GM18526 (cell line): Measurements from ENCODE around the gene KRT37.

Experiments
- POLR2A ChIP-seq: IDR thresholded peaks from 3 replicates; pipeline ENCODE4 v1.6.1; 2011; ENCODE audit not compliant: insufficient read length; ENCODE audit errors: extremely low read depth

Gene KRT37

DNA sequence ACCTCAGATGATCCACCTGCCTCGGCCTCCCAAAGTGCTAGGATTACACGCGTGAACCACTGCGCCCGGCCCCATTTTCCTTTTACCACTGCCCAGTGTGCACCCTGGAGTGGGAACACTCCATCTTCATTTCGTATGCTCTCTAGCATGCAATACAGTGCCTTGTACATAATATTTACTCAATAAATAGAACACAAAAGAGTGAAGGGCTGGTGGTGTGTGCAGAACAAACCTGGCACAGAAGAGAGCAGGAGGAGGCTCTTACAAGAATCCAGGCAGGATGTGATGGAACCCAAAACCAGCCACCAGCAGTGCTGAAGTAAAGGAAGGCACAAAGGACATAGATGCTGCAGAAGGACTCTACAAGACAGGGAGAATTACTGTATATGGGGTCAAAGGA, 7.3 kb downstream of the KRT37 start:
- no peak for TF ChIP-seq POLR2A

GRCh38 chr17:41416479-41416878, 7.9 kb downstream of the KRT37 start:
- no peak for TF ChIP-seq POLR2A

DNA sequence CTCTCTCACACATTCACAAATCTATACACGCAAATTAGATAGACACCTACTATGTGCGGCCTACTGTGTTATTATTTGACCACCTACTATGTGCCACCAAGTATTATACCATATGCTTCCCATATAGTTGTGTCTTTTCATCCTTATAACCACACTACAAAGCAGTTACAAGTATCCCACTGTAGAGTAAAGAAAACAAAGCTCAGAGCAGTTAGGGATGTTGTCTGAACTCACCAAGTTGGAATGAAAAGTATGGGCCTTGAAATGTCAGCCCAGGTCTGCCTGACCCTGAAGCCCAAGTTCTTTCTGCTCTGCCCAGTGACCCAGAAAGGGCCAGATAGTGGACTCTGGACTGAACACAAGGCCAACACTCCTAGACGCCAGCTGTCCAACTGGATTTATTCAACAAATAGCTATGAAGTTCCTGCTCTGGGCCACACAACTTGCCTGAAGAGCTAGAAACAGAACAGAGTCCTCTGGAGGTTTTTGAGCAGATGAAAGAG, 8.5 kb downstream of the KRT37 start:
- no peak for TF ChIP-seq POLR2A

DNA sequence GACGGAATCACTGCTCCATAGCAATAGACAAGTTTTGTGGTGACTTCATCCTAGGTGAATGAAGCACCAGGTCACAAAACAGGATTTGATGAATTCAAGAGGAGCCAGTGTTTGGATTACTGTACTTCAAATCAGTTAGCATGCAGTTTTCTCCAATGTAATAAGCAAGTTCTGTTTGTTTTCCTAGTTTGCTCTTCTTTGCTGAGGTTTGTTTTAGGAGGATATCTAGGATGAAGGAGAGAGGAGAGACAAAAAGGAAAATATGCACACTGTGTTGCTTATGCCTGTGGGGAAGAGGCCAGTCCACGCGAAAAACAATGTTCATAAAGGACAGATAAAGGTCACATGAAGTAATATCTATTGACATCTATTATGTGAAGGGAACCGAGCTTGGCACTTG, 9.0 kb downstream of the KRT37 start:
- TF ChIP-seq POLR2A: no peak

DNA sequence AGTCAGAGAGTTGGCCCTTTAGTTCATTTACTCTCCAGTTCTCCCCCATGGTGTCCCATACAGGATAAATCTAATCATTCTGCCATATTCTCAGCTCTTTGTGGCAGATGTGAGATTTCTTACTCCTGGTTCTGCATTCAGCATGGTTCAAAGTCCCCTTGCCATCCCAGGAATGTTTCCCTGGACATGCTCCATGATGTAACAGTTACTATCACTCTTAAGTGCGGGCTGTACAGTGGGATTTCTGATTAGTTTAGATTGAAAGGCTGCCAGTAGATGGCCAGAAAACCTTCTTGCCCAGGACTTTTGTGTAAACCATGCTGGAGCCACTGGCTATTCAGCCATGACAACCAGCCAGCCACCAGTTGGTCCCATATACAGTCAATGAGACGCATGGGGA, 10.4 kb downstream of the KRT37 start:
- TF ChIP-seq POLR2A: no peak

GRCh38 chr17:41413353-41413957, 10.9 kb downstream of the KRT37 start:
- TF ChIP-seq POLR2A: no peak

GRCh38 chr17:41411072-41411840, 13.1 kb downstream of the KRT37 start:
- TF ChIP-seq POLR2A: no peak

DNA sequence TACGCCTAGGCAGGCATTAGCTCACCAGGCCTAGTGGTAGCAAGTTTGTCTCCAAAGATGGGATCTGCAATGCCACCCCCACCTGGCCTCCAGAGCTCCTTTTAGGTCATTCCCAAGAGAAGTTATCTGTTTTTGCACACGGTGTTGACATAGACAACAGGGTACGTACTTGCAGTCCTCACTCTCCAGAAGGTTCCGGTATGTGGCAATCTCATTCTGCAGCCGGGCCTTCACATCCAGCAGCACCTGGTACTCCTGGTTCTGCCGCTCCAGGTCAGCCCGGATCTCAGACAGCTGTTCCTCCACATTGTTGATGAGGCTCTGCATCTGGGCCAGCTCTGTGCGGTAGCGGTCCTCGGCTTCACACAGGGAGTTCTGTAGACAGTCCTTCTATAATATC, 17.2 kb downstream of the KRT37 start:
- no peak for TF ChIP-seq POLR2A

GRCh38 chr17:41406205-41406604, 18.2 kb downstream of the KRT37 start:
- TF ChIP-seq POLR2A: no peak

GRCh38 chr17:41404024-41404671, 20.2 kb downstream of the KRT37 start:
- no peak for TF ChIP-seq POLR2A

DNA sequence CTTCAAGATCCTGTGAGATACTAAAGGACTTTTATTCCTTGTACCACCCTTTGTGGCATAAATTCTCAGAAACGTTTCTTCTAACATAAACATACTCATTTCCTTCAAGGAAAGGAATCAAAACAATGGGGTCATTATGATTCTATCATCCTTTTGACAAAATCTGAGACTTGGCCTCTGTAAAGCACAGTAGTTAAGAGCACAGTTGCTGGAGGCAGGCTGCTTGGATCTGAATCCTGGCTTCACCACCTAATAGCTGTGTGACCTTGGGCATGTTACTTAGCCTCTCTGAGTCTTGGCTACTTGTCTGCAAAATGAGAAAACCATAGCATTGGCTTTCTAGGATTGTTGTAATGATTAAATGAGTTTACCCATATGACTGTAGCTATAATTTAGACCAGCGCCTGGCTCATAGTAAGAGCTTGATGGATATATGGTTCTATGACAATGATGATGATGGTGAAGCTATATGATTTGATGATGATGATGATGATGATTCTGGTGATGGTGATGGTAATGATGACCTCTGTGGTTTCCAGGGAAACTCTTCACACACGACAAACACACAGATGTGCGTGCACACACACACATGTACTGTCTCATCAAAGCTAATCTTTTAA, 20.9 kb downstream of the KRT37 start:
- no peak for TF ChIP-seq POLR2A

DNA sequence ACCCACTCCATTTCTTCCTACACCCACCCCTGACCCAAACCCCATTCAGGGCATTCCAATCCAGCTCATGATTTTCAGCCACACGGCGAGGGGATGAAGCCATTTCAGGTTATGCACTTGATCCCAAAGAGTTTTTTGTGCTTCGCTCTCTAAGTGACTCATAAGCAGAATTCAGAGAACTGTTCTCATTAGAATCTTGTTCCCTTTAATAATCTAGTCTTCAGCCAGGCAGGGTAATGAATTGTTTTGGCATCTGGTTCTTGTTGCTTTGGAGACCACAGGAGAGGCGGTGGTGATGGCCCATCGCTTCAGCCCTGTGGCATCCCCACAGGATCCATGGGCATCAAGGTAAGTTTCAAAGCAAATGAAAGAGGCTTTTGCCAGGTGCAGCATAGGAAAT, 22.2 kb downstream of the KRT37 start:
- no peak for TF ChIP-seq POLR2A

DNA sequence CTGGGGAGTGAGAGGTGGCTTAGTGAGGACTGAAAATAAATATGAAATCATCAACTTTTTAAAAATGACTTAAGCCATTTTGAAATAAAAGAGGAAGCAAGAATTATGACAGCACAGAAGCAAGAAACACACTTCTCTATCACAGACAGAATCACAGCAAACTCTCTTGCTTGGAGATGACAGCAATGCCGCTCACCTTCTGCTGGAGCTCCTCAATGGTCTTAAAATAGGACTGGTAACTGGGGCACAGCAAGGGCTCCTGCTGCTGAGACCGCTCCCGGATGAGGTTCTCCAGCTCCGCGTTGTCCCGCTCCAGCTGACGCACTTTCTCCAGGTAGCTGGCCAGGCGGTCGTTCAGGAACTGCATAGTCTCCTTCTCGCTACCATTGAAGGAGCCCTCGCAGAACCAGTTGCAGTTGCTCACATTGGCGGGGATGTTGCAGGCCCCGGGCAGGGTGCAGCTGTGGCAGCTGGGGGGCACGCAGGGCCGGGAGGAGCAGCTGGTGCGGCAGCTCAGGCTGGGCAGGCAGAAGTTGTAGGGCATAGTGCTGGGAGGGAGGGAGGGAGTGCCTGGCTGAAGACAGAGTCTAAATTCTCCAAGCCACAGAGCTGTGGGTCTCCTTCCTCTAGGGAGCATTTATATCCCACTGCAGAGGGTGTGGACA, 27.3 kb downstream of the KRT37 start, which contains the start of gene KRT31:
Gene KRT31 (minus strand): TSS at position 613 of the 665 bp plus-strand sequence. CDS start 69 bp downstream, at position 544.
- TF ChIP-seq POLR2A: no peak

GRCh38 chr17:41396340-41396739, 28.0 kb downstream of the KRT37 start:
- TF ChIP-seq POLR2A: no peak

- TF ChIP-seq POLR2A: no peak
Measured at GRCh38 chr17:41395611-41396010, 28.8 kb downstream of the KRT37 start.

- no peak for TF ChIP-seq POLR2A
Measured at GRCh38 chr17:41394254-41394996, 30.0 kb downstream of the KRT37 start.
